HG03159 (cell line): ENCODE data around the gene PRKCZ.

Experiments used
- ATAC-seq: cut with Tn5 transposase; IDR thresholded peaks from one replicate; pipeline ENCODE4 v1.9.1; 2021; ENCODE audit warnings: mild to moderate bottlenecking, moderate library complexity; ENCODE audit not compliant: unreplicated experiment

Gene PRKCZ

DNA sequence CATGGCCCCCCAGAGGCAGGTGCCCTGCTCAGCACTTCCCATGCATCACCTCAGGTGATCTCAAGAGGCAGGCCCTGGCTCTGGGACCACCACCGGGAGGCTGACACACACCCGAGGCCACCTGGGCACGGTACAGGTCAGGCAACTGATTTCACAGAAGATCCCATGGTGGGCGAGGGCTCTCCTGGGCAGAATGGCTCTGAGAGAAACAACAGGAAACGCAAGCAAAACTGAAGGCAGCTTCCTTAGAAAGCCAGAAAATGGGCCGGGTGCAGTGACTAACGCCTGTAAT is 166.5 kb downstream of the PRKCZ start:
- no peak for ATAC-seq

DNA sequence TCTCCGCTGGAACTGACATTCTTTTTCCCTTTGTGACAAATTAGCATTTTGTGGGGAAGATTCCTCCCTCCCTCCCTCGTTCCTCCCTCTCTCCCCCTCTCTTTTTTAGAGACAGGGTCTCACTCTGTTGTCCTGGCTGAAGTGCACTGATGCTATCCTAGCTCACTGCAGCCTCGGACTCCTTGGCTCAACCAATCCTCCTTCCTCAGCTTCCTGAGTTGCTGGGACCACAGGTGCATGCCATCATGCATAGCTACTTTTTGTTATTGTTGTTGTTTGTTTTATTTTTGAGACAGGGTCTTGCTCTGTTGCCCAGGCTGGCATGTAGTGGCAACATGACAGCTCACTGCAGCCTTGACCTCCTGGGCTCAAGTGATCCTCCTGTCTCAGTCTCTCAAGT is 171.1 kb downstream of the PRKCZ start:
- ATAC-seq = no peak

DNA sequence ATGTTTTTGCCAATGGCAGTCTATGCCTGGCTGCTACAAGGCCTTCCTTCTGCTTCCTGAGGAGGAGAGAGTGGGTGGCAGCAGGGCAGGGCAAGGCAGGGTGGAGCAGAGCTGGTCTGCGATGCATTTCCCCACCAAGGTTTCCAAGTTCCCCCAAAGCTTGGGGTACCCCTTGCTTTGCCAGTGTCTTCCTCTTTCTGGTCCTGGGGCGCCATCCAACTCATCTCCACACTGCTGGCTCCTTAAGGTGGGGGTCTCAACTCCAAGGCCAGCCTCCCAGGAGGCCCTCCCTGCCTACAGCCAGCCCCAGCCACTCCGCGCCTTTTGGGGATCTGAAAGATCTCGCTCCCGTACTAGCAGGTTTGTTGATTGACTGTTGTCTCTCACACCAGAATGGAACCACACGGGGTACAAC is 174.0 kb downstream of the PRKCZ start:
- ATAC-seq = no peak

DNA sequence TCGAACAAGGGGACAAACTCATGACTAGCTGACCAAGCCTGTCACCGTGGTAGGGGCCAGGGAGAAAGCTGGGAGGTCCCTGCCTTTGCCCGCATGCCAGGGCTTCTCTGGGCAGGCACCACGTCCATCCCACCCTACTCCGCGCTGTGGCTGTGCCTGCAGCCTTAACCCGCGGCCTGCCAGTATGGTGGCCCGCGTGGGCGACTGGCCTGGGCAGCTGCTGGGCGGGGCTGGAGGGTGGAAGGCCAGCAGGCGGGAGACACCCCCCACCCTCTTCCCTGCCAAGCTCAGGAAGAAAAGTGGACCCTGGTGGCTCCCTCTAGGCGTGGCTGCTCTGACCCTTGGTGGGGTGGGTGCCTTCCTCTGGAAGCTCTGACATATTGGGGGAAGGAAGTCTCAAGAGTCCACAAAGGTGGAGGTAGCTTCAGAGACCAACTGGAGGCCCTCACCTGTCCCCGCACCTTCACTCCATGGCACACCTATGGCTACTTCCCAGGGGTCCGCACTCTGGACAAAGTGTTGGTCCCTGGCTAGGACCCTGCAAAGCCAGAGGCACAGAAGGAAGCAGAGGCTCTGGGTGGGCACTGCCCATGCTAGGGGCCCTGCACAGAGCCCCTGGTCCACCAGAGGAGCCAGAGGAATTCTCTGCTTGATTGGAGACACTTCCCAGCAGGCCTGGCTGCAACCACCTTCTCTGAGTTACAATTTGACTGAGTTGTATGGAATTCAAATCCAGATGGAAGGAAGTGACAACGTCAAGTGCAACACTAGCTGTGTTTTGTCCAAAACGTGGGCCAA is 174.6 kb downstream of the PRKCZ start:
- ATAC-seq = no peak

DNA sequence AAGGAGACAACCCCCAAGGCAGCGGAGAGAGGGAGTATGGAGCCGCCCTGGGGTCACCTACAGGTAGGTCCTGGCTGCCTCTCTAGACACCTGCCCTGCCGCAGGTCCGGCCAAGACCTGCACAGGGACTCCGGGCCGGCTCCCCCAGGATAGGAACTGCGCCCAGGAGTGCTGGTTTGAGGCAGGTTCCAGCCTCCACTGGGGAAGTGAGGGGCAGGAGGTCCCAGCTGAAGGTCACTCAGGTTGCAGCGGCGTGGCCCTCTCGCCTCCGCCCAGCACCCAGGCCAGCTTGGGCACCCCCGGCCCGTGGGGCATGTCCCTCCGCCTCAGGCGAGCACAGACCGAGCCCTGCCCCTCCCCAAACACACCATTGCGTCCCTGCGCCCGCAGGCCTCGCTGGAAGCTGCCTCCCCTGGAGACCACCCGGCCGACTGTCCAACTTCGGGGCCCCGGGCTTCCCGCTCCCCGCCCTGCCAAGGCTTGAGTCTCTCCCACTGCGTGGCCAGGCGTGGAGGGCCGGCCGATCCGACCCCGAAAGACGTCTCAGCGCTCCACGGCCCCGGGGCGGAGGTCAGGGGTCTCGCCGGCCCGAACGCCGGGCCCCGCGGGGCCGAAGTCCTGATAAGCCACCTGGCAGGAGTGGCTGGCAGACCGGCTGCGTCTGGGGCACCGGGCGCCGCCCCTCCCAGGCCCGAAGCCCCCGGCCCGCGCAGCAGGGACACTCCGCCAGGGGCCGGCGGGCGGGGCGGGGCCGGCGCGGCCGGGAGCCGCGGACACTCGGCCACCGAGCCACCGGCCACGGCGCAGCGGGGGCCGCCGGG is 176.5 kb downstream of the PRKCZ start:
- peak; percentile 4 for ATAC-seq

DNA sequence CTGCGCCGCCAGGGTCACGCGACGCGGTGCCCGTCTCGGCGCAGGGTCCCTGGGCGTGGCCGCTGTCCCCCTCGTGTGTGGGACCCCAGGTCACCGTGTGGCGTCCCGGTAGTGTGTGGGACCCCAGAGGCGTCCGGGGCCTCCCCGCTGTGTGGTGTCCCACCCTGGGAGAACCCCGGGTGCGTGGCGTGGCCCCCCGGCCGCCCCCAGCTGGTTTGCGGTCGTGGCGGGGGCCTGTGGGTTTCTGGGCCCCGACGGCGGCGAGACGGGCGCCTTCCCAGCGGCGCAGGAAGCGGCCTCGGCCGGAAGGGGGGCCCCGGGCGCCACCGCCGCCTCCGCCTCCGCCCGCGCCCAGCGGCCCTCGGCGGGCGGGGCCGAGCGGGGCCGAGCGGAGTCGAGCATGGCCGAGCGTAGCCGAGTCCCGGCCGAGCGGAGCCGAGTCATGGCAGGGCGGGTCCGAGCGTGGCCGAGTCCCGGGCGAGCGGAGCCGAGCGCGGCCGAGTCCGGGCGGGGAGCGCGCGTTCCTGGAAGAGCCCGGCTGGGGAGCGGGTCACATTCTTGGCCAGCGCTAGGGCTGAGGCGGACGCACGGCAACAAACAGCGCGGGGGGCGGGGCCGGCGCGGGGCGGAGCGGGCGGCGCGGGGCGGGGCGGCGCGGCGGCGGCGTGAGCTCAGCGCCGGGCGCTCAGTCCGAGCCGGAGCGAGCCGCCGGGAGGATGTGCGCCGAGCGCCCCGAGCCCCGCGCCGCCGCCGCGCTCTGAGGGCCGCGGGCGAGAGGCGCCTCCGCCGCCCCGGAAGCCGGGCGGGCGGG is 177.3 kb downstream of the PRKCZ start:
- peak; percentile 87 for ATAC-seq

DNA sequence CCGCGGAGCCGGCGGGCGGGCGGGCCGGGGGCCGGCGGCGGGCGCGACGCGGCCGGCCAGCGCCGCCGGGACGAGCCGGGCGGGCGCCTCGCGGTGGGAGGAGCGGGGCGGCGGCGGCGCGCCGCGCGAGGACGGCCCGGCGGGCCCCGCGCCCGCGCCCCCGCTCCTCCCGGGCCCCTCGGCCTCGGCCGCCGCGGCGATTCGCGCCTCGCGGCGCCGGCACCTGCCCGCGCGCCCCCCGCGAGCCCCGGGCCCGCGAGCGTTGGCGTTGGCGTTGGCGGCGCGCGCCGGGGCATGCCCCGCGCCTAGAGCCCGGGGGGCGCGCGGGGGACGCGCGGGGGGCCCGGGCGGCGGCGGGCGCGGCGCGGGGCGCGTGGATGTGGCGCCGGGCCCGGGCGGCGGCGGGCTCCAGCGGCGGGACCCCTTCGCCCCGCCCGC is 178.0 kb downstream of the PRKCZ start, which contains the start of gene SKI:
SKI (plus strand) TSS at position 163 of the 438 bp plus-strand sequence. CDS start 448 bp downstream, outside the sequence.
- ATAC-seq = no peak

DNA sequence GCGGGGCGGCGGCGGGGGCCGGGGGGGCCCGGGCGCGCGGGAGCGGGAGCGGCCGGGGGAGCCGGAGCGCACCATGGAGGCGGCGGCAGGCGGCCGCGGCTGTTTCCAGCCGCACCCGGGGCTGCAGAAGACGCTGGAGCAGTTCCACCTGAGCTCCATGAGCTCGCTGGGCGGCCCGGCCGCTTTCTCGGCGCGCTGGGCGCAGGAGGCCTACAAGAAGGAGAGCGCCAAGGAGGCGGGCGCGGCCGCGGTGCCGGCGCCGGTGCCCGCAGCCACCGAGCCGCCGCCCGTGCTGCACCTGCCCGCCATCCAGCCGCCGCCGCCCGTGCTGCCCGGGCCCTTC is 178.5 kb downstream of the PRKCZ start:
- no peak for ATAC-seq

DNA sequence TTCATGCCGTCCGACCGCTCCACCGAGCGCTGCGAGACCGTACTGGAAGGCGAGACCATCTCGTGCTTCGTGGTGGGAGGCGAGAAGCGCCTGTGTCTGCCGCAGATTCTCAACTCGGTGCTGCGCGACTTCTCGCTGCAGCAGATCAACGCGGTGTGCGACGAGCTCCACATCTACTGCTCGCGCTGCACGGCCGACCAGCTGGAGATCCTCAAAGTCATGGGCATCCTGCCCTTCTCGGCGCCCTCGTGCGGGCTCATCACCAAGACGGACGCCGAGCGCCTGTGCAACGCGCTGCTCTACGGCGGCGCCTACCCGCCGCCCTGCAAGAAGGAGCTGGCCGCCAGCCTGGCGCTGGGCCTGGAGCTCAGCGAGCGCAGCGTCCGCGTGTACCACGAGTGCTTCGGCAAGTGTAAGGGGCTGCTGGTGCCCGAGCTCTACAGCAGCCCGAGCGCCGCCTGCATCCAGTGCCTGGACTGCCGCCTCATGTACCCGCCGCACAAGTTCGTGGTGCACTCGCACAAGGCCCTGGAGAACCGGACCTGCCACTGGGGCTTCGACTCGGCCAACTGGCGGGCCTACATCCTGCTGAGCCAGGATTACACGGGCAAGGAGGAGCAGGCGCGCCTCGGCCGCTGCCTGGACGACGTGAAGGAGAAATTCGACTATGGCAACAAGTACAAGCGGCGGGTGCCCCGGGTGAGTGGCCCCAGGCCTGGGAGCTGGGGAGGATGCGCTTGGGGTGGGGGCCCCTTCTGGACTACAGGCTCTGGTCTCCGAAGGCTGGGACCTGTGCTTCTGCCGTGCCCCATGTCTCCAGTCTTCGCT is 179.0 kb downstream of the PRKCZ start:
- no peak for ATAC-seq

DNA sequence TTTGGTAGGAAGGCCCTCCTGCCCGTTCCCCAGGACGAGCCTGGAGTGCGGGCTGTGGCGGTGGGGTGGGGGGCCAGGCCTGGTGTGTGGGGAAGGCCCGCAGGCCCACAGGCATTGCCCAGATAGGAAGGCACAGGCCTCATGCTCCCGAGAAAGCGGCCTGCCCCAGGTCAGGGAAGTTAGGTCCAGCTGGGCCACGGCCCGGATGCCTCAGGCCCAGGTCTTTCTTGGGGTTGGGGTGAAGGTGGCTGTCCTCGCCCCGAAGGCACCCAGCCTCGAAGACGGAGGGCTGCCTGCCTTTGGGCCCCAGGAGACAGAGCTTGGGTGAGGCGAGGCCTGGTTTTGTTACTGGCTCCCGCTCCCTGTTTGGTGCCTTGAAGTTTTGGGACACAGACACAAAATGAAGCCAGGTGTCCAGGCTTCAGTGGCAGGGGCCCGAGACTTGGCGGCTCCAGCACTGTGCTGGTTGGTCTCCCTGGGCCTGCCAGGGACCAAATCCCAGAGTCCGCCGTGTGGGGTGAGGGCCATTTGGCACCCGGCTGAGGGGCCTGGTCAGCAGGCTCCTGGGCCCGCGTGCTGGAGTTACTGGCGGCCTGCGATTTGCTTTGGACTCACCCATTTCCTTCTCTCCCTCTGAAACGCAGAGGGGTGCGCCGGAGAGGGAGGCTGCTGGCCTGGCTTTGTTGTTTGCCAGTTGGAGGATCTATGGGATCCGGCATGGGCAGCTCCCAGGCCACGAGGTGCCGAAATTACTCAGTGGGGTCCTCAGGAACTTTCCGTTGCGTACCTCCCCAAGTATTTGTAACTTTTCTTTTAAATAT is 179.9 kb downstream of the PRKCZ start:
- ATAC-seq = no peak

DNA sequence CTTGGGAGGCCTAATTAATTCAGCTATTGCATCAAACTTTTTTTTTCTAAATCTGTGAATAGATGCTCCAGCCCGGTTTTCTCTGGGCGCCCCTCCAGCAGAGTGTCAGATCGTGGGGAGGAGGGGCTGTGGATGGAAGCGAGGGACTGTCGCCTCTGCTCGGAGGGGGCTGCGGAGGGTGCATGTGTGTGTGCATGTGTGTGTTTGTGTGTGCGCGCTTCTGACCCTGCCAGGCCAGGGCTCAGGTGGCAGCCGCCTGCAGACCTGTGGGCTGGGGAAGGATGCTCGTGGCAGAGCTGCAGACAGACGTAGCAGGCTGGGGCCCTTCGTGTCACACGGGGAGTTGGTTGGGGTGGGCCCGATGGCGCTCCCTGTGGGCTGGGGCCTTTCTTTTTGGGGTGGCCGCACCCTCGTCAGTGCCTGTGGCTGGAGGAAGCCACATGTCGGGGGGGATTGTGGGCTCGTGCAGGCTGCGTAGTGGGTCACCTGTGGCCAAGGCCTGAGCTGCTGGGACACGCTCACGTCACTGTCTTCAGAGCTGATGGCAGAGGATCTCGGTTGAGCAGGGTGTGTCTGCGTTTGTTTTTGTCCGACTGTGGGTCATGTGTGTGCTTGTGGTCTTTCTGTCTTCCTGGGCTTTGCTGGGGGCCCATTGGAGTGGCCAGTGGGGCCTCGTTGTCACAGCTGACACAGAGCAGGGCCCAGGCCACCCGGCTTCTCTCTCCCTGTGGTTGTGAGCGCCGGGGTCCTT is 180.7 kb downstream of the PRKCZ start:
- ATAC-seq = no peak

DNA sequence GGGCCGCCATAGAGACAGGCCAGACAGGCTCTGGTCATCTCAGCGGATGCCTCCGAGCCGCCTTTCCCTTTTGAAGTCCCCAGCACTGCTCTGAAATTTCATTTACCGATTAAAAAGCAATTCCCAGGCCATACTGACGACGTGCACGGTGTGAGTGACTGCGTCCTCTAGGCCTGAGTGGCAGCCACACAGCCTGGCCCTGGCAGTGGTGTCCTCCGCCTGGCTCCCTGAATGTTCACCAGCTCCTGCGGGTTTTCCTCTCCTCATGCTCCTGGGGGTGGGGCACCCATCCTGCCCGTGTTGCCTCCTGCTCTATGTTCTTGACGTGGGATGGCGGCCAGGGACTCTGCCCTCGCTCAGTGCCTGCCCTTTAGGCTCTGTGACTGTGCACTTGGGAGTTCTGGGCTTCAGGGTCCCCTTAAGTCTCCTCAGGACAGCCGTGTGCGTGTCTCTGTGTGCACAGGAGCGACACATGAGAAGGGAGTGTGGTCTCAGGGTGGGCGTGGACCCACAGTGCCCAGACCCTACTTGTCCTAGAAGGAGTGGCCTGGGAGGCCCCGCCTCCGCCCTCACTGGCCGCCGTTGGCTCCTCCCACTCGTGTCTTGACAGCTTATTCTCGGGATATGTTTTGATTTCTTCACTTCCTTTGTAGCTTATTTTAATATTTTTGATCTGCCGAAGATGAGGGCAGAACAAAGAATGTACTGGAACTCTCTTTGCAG is 181.5 kb downstream of the PRKCZ start:
- no peak for ATAC-seq

DNA sequence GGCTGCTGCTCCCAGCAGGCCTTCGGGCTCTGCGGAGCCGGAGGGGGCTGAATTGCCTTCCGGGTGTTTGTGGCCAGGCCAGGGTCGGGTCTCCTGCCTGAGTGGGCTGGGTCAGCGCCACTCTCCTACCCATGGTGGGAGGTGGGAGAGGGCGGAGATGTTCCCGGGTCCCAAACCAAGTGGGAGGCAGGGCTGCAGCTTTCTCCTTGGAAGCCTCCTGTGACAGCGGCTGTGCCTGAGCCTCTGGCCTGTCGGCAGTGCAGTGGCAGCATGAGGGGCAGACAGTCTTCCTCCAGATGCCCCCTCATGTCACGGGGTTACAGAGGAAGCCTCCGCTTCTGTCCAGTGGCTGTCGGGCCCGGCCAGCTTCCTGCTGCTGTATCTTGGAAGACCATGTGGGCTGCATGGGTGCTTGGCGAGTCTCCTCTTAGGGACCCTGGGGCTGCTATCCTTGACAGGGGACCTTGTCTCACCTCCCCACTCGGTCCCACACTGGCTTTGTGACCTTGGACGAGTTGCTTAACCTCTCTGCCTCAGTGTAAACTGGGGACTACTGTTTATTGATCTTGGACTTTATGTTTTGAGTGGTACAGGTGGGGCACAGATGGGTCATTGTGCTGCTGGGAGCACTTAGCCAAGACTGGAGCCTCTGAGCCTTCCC is 182.2 kb downstream of the PRKCZ start:
- no peak for ATAC-seq

DNA sequence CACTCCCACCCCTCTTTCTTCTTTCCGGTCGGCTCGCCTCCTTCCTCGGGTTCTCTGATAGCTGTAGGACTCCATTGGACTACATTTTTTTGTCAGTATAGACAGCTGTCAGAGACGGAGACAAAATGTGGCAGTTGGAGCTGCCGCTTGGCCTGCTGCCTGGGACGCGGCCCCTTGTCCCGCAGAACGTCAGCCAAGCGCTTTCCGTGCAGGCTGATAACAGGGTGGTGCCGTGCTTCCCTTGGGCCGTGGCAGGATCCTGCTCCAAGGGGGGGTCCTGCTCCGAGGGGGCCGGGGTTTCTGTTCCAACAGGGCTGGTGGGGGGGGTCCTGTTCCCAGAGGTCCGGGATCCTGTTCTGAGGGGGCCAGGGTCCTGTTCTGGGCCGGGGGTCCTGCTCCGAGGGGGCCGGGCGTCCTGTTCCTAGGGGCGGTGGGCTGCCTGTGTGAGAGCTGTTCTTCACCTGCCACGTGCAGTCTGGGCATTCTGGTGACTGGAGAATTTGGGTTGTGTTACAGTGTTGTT is 182.8 kb downstream of the PRKCZ start:
- ATAC-seq = no peak

DNA sequence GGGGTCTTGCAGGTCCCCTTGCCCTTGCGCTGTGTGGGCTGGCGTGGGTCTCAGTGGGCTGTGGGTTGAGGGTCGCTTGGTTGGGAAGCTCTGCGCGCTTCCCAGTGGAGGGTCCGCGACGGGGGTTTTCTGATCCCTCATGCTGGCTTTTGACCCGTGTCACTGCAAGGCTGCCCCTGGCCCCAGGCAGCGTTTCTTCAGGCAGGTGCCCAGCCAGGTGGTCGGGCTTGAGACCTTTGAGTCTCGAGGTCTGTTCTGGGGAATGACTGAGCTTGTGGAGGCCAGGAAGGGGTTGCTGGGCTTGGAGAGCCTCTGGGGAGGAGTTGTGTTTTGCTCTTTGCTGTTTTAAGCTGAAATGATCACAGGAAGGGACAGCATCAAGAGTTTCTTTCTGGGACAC is 183.3 kb downstream of the PRKCZ start:
- no peak for ATAC-seq

DNA sequence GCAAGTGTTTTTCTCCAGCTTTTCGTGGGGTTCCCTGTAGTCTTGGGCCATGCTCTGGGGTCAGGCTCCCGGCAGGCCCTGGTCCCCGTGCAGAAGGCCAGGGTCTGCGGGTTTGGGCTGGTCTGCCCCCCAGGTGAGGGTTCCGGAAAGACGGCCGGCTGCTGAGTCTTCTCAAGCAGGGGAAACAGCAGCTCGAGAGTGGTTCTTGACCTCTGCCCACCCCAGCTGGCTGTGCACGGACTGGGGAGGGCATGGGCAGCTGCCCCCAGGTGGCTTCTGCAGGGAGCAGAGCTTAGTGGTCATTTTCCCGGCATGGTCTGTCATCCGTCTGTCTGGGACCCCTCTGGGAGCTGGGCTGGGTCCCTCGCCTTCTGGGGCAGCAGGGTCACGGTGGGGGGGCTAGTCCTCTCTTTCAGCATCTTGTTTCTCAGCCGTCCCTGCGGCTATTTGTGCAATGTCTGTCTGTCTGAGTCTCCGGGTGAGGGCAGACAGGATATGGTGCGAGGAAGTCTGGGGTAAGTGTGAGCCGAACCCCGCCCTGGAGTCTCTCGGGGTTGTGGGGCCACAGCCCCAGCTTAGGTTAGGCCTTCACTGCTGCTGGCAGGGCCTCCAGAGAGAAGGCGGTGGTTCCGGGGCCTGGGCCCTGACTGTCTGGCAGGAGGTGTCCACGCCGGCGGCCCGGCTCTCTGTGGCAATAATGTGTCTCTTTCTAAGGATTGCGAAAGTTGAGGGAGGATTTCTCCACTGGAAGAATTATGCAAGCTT is 184.0 kb downstream of the PRKCZ start:
- no peak for ATAC-seq

DNA sequence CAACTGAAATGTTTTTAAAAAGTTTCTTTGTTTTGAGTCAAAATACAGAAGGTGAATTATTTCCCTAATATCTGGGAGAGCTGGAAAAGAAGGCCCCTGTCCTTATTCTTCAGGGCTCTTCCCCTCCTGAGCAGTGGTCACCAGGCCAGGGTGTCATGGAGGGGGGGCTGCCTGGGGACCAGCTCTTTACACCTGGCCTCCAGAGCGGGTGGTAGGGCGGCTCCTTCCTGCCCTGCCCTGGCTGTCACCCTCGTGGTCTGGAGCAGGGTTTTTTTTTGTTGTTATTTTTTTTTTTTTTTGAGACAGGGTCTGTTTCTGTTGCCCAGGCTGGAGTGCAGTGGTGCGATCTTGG is 184.5 kb downstream of the PRKCZ start:
- no peak for ATAC-seq
